HCT116 (cell line): ENCODE results near the gene PTPRO. TPM values are rescaled to one million over a fixed set of nuclear protein-coding genes. Genes with fewer than 3 reads are reported as not detected.

Source experiments
- ATAC-seq: fragments of 200-7000 bp; cut with Tn5 transposase; 2 replicates; pipeline ENCODE4 v1.9.1; 2020; ENCODE audit warnings: mild to moderate bottlenecking, moderate library complexity
- BruUV-seq: library from RNA; stranded (reverse); fragments of 400-500 nt; replicated peaks from 2 replicates; lab custom pipeline; 2021; lab: Mats Ljungman, UMichigan
- CTCF ChIA-PET: fragments of 300-600 bp; sonication (Branson Sonifier 250); formaldehyde crosslinking; loops from one replicate; lab custom pipeline; 2021; ENCODE audit warnings: antibody characterized with exemption; lab: Charles Lee
- POLR2A ChIA-PET: fragments of 300-600, 350-600 bp; sonication (Branson Sonifier 250); formaldehyde crosslinking; loops from one replicate; lab custom pipeline; 2021; ENCODE audit warnings: antibody characterized with exemption; lab: Charles Lee
- RAD21 ChIA-PET, 2 experiments: fragments of 300-600 bp; sonication (Branson Sonifier 250); formaldehyde crosslinking; loops; one replicate each; lab custom pipeline; 2023; ENCODE audit warnings: low total read pairs in 2 of 2; ENCODE audit not compliant: uncharacterized antibody in 2 of 2, unreplicated experiment in 2 of 2, low non-redundant PET in 1 of 2; lab: Charles Lee
- DNase-seq: peaks from one replicate; pipeline ENCODE4 v3.0.0-alpha.2; 2010; ENCODE audit warnings: low read depth, low spot score
- H2AFZ ChIP-seq: fragments of 200-600 bp; shearing (Covaris generic), sonication (generic); 2 replicates; pipeline ENCODE4 v1.6.1; 2017; ENCODE audit warnings: low read depth, mixed run types, mixed read lengths, antibody characterized with exemption, low read length; ENCODE audit not compliant: poor library complexity, severe bottlenecking
- H3K27ac ChIP-seq: 2 replicates; pipeline ENCODE4 v1.5.1; 2012; ENCODE audit warnings: low read depth, low read length
- H3K27me3 ChIP-seq: fragments of 200-600 bp; sonication (generic); 2 replicates; pipeline ENCODE4 v1.6.1; 2016; ENCODE audit warnings: mixed run types, low read length, mixed read lengths; ENCODE audit not compliant: insufficient read depth
- H3K36me3 ChIP-seq, 2 experiments: fragments of 200-500 bp in 1 of 2; fragments of 200-600 bp in 1 of 2; sonication (Bioruptor generic) in 1 of 2; sonication (generic) in 1 of 2; 2 replicates each; pipeline versions ENCODE4 v1.5.1 to v1.6.1; 2014 to 2016; ENCODE audit warnings: low read length in 2 of 2, inconsistent platforms in 1 of 2, mixed read lengths in 1 of 2, mixed run types in 1 of 2; ENCODE audit not compliant: insufficient read depth in 2 of 2, control insufficient read depth in 1 of 2
- H3K4me1 ChIP-seq, 2 experiments: fragments of 200-600 bp in 1 of 2; sonication (generic) in 1 of 2; 2 replicates each; pipeline versions ENCODE4 v1.5.1 to v1.6.1; 2012 to 2017; ENCODE audit warnings: low read length in 2 of 2, inconsistent platforms in 1 of 2, mild to moderate bottlenecking in 1 of 2, mixed read lengths in 1 of 2, mixed run types in 1 of 2, moderate library complexity in 1 of 2; ENCODE audit not compliant: insufficient read depth in 2 of 2, control insufficient read depth in 1 of 2
- H3K4me2 ChIP-seq: fragments of 200-600 bp; sonication (generic); 2 replicates; pipeline ENCODE4 v1.6.1; 2017; ENCODE audit warnings: mixed run types, low read length, mixed read lengths
- H3K4me3 ChIP-seq, 2 experiments: fragments of 200-600 bp in 1 of 2; sonication (generic) in 1 of 2; replicated peaks in 1 of 2; 2 replicates each; pipeline ENCODE4 v1.5.1; 2011 to 2016; ENCODE audit warnings: low read length in 2 of 2, control low read depth in 1 of 2, low read depth in 1 of 2, mild to moderate bottlenecking in 1 of 2, mixed read lengths in 1 of 2, mixed run types in 1 of 2
- H3K79me2 ChIP-seq: fragments of 200-600 bp; sonication (generic); 2 replicates; pipeline ENCODE4 v1.6.1; 2017; ENCODE audit warnings: mild to moderate bottlenecking, mixed run types, low read length, moderate library complexity, mixed read lengths; ENCODE audit not compliant: insufficient read depth
- H3K9ac ChIP-seq: fragments of 200-600 bp; sonication (generic); 2 replicates; pipeline ENCODE4 v1.6.1; 2016; ENCODE audit warnings: low read length, mixed read lengths
- H3K9me2 ChIP-seq: fragments of 200-600 bp; sonication (generic), shearing (Covaris generic); 2 replicates; pipeline ENCODE4 v1.6.1; 2017; ENCODE audit warnings: mixed run types, mild to moderate bottlenecking, moderate library complexity; ENCODE audit not compliant: insufficient read depth
- H3K9me3 ChIP-seq, 2 experiments: fragments of 200-500 bp in 1 of 2; fragments of 200-600 bp in 1 of 2; sonication (Bioruptor generic) in 1 of 2; sonication (generic) in 1 of 2; 2 replicates each; pipeline ENCODE4 v1.6.1; 2014 to 2017; ENCODE audit warnings: low read length in 2 of 2, mixed read lengths in 2 of 2, inconsistent platforms in 1 of 2, low read depth in 1 of 2, mild to moderate bottlenecking in 1 of 2, mixed run types in 1 of 2, moderate library complexity in 1 of 2; ENCODE audit not compliant: control insufficient read depth in 1 of 2, insufficient read depth in 1 of 2
- H4K20me1 ChIP-seq: fragments of 200-600 bp; sonication (generic), shearing (Covaris generic); 2 replicates; pipeline ENCODE4 v1.6.1; 2017; ENCODE audit warnings: mixed run types, mild to moderate bottlenecking, moderate library complexity; ENCODE audit not compliant: insufficient read depth
- CBX3 ChIP-seq: IDR thresholded peaks from 2 replicates; pipeline ENCODE4 v1.6.1; 2012; ENCODE audit warnings: low read depth
- FOSL1 ChIP-seq: IDR thresholded peaks from 2 replicates; pipeline ENCODE4 v1.6.1; 2012; ENCODE audit warnings: low read depth
- POLR2A ChIP-seq: IDR thresholded peaks from 2 replicates; pipeline ENCODE4 v1.7.0; 2011; ENCODE audit warnings: borderline replicate concordance; ENCODE audit not compliant: insufficient read depth, insufficient read length; ENCODE audit errors: extremely low read depth
- POLR2AphosphoS5 ChIP-seq: IDR thresholded peaks from 2 replicates; pipeline ENCODE4 v1.6.1; 2011; ENCODE audit warnings: mild to moderate bottlenecking, low read depth, low read length, moderate library complexity
- RAD21 ChIP-seq: IDR thresholded peaks from 2 replicates; pipeline ENCODE4 v1.6.1; 2012; ENCODE audit warnings: low read depth, mild to moderate bottlenecking
- SIN3A ChIP-seq: IDR thresholded peaks from 2 replicates; pipeline ENCODE4 v1.6.1; 2012; ENCODE audit warnings: low read depth
- SRF ChIP-seq: IDR thresholded peaks from 2 replicates; pipeline ENCODE4 v1.6.1; 2012; ENCODE audit warnings: low read depth
- intact Hi-C: fragments of 100-400 bp; cut with micrococcal nuclease; formaldehyde crosslinking; loops from 2 replicates; pipeline ENCODE4 v1.10.0; 2022
- total RNA-seq: library from RNA; stranded (reverse); gene quantifications from one replicate; pipeline ENCODE4 v1.2.1, GENCODE V29; 2021; ENCODE audit not compliant: unreplicated experiment
- TF ChIP-seq, protein P1 (sequence below), 3 experiments: fragments of 200-600 bp in 1 of 3; sonication (generic) in 1 of 3; IDR thresholded peaks in 2 of 3; conservative IDR thresholded peaks in 1 of 3; 2 replicates each; pipeline ENCODE4 v1.5.1; 2012 to 2017; ENCODE audit warnings: low read depth in 2 of 3, low read length in 2 of 3, antibody characterized with exemption in 1 of 3, borderline replicate concordance in 1 of 3, control low read depth in 1 of 3, mild to moderate bottlenecking in 1 of 3, mixed read lengths in 1 of 3, mixed run types in 1 of 3, moderate library complexity in 1 of 3; ENCODE audit not compliant: insufficient read depth in 1 of 3
- TF ChIP-seq, protein P2 (sequence below): IDR thresholded peaks from 2 replicates; pipeline ENCODE4 v1.6.1; 2012

The PTPRO gene
- total RNA-seq, 1 experiment from 2014 or later, result not detected

DNA sequence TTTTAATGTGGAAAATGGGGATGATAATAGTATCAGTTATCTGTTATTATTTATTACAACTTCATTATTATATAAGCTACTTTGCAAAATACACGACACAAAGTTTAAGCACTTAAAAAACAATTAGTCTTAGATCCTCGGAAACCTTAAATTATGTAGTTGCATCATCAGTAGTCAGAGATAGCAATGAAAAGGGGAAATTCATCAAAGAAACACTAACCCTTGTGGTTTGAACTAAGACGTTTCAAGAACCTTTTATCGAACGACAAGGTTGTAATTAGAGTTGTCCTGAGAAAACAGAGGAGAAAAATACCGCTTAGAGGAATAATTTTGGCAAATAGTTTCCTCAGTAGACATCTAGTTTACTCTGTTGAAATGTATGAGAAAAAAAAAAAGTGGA lies 198.5 kb downstream of the PTPRO start:
- no peak for DNase-seq
- Histone ChIP-seq H3K4me2 (no peak overlapping the region), H3K9ac (no peak overlapping the region), H3K36me3 (no peaks in the 10 kb centered on the region), H2AFZ (no peak overlapping the region), H3K4me1 (no peaks in the 10 kb centered on the region), H3K9me2 (no peaks in the 10 kb centered on the region), H3K27ac (no peak overlapping the region), H4K20me1 (no peaks in the 10 kb centered on the region), H3K9me3 (no peaks in the 10 kb centered on the region), H3K27me3 (peaks cover 11% of the 10 kb centered on the region), H3K4me3 (no peak overlapping the region)
- POLR2A ChIA-PET, result no interaction called here
- CTCF ChIA-PET, result interaction anchor here (1.0 to 2.6 kb wide), 3 partner anchors 245 to 299 kb away, joined by 3 to 6 read pairs (median 3); partner anchors contain the start of gene RERG
- no peak for TF ChIP-seq CBX3
- no peak for TF ChIP-seq FOSL1
- TF ChIP-seq, protein P1, sequence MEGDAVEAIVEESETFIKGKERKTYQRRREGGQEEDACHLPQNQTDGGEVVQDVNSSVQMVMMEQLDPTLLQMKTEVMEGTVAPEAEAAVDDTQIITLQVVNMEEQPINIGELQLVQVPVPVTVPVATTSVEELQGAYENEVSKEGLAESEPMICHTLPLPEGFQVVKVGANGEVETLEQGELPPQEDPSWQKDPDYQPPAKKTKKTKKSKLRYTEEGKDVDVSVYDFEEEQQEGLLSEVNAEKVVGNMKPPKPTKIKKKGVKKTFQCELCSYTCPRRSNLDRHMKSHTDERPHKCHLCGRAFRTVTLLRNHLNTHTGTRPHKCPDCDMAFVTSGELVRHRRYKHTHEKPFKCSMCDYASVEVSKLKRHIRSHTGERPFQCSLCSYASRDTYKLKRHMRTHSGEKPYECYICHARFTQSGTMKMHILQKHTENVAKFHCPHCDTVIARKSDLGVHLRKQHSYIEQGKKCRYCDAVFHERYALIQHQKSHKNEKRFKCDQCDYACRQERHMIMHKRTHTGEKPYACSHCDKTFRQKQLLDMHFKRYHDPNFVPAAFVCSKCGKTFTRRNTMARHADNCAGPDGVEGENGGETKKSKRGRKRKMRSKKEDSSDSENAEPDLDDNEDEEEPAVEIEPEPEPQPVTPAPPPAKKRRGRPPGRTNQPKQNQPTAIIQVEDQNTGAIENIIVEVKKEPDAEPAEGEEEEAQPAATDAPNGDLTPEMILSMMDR (IDR thresholded peaks at IDR 0.05 in 2 of 3, conservative IDR thresholded peaks at IDR 0.05 in 1 of 3; ENCODE audit: borderline replicate concordance in 1 of 3, insufficient read depth in 1 of 3, low read depth in 2 of 3, low read length in 2 of 3), result no peak
- TF ChIP-seq, protein P2, sequence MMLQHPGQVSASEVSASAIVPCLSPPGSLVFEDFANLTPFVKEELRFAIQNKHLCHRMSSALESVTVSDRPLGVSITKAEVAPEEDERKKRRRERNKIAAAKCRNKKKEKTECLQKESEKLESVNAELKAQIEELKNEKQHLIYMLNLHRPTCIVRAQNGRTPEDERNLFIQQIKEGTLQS, result no peak
- TF ChIP-seq SIN3A, result no peak
- no peak for TF ChIP-seq POLR2AphosphoS5
- no peak for TF ChIP-seq POLR2A
- TF ChIP-seq SRF, result no peak
- no peak for TF ChIP-seq RAD21
- TF ChIP-seq, all 23 proteins: peak for 0
- intact Hi-C loops, result loop anchor here (5.0 to 10.0 kb wide), 4 partner anchors 369 to 886 kb away; partner anchors contain the start of gene ART4
- no peak for ATAC-seq
- no peaks in the 10 kb centered on the region for H3K79me2 ChIP-seq
- no TSS peak for BruUV-seq
- RAD21 ChIA-PET, result no interaction called here
